HPDE6-E6E7 (cell line): Measurements from ENCODE around the gene P2RX6.

ENCODE experiments used
- DNase-seq: peaks from one replicate; pipeline ENCODE4 v3.0.0; 2011; ENCODE audit warnings: missing footprints; ENCODE audit errors: extremely low spot score

Gene P2RX6

DNA sequence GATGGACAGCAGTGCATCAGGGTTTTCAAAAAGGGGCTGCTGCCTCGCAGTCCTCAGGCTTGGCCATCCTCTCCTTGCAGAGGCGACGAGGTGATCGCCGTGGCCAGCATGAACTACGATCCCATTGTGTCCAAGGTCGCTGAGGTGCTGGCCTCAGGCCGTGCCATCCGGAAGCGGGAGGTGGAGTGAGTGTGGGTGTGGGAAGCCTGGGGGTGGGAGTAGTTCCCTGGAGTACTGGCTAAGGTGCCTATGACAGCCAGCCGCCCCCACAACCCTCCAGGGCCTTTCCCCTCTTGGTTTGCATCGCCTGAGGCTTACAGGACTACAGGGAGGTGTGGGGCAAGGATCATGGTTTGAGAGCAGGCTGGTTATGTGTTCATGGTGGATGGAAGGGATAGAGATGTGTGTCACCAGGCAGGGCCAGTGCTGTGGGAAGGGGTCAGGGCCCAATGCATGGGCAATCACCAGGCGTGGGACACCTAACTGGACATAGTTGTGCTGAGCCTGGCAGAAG lies 35.0 kb upstream of the P2RX6 start:
- no peak for DNase-seq

DNA sequence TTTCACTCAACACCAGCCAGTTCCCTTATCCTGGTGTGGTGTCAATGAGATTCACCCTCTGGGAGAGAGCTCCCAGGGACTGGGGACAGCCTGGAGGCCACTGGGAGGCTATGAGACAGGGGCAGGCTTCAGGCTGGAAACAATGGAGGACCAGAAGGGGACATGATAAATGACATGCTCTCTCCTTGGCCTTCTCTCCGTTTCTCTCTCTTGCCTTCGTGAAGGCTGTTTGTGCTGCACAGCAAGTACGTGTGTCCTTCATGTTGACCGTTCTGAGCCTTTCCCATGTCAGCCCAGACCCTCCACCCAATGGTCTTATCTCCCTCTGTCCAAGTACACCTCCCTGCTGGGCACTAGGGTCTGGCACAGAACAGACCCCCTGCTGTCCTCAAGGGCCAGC lies 34.4 kb upstream of the P2RX6 start:
- no peak for DNase-seq

DNA sequence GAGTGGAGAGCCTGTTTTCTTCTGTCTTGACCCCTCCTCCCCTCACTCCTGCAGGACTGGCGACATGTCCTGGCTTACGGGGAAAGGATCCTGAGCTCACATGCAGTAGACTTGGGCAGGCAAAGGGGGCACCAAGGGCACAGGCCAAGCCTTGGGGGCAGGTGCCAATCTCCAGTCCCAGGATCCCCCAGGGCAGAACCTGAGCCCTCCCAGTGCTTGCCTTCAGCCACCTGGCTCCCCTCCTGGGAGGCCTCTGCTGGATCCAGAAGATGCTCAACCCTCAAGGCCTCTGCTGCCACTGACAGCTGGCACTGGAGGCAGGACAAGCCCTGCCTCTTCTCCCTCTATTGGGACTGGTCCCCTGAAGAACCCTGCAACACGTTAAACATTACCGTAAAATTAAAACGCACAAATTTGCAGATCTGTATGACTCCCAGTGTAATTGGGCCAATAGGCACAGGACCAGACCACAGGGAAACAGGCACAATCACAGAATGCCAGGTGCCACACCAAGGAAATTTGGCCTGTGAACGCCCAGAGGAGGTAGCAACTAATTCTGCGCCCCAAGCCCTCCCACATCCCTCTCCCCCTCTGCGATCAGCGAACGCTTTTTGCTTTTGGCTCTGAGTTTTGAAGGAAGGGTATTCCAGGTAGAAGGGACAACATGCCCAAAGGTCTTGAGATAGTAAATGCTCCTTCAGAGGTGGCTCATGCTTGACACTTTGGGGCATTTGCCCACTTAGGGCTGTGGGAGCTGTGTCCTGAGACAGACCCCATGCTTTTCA lies 33.8 kb upstream of the P2RX6 start:
- DNase-seq: no peak

DNA sequence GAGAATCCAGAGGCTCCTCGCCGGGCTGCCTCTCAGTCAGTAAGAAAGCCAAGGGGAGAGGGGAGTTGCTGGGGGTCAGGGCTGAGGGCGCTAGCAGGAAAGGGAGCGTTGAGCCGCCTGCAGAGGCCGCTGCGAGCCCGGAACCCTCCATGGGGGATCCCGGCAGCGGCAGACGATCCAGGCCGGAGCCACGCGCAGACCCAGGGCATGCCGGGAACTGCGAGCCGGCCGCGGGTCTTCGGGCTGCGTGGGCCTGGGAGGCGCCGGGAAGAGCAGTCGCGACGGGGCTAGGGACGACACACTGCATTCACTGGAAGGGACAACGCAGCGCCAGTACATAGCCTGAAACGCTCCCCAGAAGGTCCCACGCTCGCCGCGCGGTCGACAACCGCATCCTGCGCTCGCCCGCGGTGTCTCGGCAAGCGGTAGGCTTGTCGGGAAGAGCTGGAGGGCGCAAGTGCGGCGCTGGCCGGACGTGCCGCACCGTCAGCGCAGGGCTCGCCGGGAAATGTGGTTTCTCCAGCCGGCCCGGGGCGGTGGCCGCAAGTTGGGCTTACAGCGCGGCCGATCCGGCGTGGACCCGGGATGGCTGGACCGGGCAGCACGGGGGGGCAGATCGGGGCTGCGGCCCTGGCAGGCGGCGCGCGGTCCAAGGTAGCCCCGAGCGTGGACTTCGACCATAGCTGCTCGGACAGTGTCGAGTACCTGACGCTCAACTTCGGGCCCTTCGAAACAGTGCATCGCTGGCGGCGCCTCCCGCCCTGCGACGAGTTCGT lies 33.0 kb upstream of the P2RX6 start, which contains the start of gene LZTR1:
Gene LZTR1 (plus strand): TSS at position 511 of the 776 bp plus-strand sequence. CDS start 75 bp downstream, at position 586.
- peak; percentile 75 for DNase-seq

DNA sequence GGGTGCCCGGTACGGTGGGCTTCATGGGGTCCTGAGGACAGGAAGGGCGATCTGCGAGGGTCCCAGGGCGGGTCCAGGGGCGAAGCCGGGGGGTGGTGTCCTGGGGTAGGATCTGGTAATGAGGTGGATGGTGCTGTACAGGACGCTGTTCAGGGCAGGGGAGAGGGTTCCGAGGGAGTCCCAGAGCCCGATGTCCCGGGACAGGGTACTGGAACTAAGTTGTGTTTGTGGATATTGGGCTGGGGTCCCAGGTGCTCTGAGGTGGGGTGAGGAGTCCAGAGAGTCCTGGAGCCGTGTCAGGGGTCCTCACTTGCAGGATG lies 32.4 kb upstream of the P2RX6 start:
- DNase-seq: no peak

DNA sequence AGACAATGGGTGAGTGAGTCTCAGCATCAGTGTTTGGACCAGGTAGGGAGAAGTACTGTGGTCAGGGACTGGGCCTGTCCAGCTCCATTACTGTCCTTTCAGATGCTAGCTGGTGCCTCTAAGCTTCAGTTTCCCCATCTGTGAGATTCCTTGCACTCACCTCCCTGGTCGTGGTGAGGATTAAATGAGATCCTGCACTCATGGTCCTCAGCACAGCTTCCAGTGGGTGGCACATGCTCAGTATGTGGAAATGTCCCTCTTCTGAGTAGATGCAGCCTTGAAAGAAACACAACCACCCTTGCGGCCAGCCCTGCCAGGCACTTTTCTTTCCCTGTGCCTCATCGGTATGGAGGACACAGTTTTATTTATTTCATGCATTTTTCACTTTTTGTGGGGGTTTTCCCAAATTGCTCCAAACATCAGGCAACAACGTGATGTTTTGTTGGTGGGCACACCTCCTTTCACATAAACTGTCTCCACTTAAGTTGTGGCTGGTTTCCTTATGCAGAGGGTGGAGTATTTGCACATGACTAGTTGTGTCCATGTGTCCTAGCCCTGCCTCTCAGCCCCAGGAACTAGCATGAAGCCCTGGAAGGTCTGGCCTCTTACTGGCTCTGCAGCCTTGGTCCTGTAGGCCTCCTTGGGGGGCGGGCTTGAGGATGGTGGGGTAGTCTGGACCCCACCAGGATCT lies 31.7 kb upstream of the P2RX6 start:
- DNase-seq: no peak

DNA sequence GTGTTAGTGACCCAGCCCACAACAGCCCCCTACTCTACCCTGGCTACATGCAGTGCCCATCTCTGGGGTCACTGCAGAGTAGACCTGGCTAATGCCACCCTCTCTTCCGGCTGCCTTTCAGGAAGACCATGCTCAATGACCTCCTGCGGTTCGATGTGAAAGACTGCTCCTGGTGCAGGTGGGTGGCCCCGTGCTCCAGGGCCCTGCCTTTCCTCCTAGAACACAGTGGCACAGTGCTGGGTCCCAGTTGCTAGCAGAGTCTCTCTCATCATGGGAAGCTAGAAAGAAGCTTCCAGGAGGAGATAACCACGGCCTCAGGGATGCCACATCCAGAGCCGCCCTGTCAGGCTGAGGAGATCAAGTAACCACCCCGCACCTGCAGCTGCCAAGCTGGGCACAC lies 29.2 kb upstream of the P2RX6 start:
- DNase-seq: no peak

DNA sequence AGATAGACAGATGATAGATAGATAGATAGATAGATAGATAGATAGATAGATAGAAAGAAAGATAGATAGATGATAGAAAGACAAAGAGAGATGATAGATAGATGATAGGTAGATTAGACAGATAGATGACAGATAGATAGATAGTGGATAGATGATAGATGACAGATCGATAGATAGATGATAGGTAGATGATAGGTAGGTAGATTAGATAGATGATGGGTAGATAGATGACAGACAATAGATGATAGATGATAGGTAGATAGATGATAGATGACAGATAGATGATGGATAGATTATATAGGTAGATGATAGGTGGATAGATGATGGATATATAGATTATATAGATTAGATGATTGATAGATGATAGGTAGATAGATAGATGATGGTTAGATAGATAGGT lies 28.6 kb upstream of the P2RX6 start:
- no peak for DNase-seq

DNA sequence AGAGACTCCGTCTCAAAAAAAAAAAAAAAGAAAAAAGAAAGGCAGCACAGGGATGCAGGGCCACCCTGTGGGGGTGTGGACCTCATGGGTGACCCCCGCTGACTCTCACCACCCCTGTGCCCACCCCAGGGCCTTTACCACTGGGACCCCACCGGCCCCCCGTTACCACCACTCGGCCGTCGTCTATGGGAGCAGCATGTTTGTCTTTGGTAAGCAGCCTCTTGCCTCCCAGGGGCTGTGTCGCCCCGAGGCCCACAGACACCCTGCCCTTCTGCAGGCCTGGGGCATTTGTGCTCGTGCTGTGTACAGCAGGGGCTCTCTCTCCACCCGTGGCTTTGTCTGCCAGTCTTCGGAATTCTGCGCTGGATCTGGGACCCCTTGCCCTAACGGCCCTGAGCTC lies 27.6 kb upstream of the P2RX6 start:
- no peak for DNase-seq

DNA sequence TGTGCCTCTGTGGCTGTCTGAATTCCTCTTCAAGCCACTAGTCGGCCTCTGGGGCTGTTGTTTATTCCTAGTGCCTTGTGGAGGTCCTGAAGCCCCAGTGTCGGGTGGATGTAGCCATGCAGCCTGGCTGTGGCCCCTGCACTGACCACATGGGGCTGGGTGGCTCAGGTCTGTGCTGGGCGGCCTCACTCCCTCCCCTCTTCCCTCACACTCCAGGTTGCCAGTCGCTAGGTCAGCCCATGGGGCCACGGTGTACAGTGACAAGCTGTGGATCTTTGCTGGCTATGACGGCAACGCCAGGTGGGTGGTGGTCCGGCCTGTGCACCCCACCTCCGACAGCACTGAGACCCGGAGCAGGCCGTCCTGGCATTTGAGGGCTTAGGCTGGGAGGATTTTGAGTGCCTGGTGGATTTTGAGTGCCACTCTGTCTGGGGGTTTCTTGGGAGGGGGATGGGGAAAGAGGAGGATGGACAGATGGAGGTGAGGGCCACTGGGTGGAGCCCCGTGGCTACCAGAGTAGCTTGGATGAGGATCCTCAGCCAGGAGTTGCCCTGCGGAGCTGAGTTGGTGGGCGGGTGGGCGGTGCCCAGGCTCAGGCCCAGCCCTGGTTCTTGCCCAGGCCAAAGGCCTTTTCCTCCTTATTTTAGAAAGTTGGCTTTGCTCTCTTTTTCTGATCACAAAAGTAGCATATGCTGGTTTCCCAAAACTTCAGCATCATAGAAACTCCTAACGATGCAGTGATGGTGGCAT lies 26.2 kb upstream of the P2RX6 start:
- DNase-seq: no peak

DNA sequence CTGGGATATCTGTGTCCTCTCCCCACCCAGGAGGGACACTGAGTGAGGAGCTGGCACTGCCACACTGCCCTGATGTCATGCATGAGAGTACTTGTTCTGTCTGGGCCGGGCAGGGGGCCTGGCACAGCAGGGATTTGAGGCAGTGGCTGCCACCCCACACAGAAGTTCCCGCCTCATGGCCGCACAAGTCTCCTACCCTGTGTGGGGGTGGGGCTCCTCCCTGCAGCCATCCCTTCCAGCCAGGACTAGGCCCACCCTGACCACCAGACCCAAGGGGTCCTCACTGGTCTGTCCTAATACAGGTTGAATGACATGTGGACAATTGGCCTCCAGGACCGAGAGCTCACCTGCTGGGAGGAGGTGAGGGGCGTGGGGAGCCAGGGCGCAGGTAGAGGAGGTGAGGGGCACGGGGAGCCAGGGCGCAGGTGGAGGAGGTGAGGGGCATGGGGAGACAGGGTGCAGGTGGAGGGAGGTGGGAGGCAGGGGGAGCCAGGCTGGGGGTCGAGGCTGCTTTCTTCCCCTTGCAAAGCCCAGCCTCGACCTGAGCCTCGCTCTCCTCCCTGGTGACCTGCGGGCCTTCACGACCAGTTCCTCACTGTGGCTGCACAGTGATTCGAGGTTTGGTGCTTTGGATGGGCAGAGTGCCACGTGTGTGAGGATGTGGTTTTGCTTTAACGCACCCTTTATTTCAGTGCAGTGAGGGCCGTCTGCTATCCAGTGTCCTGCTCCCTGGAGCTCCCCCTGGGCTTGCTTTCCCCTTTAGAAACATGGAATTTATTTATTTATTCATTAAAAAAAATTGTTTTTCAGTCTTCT lies 25.4 kb upstream of the P2RX6 start:
- no peak for DNase-seq

DNA sequence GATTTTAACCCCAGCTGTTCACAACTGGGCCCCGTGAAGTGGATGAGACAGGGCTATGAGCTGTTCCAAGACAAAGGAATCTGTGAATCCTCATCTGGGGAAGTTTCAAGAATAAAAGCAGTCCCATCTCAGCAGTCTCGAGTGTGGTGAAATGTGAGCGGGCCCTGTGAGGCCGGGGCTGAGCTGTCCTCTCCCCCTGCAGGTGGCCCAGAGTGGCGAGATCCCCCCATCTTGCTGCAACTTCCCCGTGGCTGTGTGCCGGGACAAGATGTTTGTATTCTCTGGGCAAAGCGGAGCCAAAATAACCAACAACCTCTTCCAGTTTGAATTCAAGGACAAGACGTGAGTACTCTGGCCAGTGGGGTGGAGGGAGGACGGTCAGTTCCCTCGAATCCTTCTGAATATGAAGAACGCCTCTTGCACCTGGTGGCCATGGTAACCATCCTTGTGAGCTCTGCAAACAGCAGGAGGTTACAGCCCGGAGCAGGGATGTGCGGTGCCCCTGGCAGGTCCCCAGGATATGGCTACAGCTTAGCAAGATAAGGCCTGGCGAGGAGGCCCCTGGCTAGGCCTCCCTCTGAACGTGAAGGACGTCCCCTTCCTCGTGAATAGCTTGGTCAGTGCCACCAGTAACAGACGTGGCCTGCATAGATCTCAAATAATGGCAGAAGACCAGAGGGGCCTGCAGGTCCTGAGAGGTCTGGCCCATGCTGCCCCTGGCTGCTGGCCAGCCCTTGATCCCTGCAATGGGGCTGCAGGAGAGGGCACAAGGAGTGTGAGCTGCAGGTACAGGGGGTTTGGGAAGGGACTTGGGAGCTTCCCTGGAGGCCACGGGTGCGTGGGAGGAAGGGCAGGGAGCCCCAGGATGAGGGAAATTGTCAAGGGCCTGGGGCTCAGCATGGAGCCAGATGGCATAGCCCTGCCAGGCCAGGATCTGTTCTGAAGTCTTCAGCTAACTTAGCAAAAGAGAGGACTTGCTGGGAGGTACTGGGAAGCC lies 24.5 kb upstream of the P2RX6 start:
- no peak for DNase-seq

DNA sequence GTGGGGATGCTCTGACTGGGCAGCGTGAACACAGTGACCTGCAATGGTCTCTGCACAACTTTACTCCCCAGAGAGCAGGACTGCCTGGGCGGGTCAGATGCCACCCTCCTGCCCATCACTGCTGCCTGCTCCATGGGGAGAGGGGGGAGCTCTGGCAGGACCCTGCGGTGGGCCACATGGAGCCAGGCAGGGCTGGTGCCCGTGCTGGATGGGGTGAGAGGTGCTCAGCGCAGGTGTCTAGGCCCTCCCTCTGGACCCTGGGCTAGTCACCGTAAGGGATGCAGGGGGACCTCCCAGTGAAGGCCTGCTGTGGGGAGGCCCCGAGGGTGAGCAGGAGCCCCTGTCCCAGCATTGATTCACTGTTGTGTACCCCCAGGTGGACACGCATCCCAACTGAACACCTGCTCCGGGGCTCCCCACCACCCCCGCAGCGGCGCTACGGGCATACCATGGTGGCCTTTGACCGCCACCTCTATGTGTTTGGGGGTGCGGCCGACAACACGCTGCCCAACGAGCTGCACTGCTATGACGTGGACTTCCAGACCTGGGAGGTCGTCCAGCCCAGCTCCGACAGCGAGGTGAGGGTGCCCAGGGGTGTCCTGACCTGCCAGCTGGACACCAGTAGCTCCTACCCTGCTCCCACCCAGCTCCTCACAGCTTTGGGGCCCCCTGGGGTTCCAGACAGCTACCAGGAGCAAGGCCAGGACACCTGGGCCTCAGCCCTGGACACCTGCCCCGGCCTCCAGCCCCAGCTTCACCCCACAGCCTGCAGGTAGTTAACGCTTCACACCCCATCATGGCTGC lies 23.5 kb upstream of the P2RX6 start:
- no peak for DNase-seq

DNA sequence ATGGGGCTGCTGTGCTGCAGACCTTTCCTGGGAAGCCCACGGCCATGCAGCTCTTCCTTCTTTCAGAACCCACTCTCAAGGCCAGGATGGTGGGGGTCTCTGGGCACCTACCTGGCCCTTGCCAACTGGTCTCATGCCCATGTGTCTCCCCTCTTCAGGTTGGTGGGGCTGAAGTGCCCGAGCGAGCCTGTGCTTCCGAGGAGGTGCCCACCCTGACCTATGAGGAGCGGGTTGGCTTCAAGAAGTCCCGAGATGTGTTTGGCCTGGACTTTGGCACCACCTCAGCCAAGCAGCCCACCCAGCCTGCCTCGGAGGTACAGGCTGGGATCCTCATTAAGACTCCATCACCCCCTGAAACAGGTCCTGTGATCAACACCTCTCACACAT lies 22.9 kb upstream of the P2RX6 start:
- DNase-seq: no peak

DNA sequence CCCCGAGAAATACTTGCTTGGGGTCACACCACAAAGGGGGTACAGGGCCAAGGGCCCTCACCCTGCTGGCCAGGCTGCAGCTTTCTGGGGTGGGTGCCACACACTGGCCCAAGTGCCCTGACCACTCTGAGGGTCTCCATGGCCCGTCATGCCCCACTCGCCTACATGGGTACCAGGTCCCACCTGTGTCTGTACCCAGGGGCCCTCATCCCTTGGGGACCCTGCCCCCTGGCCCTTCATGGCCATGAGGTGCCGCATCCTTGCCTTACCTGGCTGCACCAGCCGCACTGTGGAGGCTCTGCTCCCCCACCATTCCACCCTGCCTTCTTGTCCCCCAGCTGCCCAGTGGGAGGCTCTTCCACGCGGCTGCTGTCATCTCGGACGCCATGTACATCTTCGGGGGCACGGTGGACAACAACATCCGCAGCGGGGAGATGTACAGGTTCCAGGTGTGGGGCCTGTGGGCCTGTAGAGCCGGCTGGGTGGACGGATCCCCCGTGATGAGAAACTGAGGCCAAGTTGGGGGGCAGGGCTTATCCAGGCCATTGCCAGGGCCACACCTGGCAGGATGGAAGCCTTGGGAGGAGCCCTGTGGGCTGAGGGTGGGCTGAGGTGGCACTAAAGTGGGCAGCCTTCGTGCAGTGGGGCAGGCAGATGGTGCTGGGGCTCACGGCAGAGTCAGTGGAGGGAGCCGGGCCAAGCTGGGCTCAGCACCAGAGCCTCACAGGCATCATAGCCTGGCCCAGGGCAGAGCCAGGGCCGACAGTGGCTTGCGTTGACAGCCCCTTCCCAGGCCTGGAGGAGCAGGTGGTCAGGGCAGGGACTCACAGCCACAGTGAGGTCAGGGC lies 22.3 kb upstream of the P2RX6 start:
- DNase-seq: no peak

DNA sequence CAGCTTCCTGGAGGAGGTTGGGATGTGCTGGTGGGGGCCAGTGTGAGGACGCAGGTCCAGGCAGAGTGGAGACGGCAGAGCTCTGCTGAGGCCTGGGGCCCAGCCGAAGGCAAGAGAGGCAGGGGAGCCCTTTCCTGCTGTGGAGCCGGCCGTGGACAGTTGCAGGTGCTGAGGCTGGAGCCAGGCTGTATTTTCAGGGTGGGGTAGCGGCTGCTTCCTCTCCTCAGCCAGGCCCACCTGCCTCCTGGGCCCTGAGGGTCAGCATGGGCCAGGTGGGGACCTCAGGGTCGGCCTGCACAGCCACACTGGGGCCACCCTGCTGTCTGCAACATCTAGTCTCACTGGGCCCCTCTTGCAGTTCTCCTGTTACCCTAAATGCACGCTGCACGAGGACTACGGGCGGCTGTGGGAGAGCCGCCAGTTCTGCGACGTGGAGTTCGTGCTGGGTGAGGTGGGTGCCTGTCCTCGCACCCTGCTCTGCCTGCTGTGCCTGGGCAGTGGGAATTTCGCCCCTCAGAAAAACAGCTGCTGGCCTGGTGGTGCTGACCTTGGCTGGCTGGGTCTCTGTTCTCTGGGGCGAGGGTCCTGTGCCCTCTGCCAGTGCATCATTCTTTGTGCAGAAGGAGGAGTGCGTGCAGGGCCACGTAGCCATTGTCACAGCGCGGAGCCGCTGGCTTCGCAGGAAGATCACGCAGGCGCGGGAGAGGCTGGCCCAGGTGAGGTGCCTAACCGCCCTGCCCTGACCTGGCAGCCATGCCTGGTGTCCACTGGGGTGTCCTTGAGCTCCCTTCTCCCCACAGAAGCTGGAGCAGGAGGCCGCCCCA lies 21.4 kb upstream of the P2RX6 start:
- no peak for DNase-seq
